NCI-H2196 (cell line): ENCODE results near the gene ZNF318.
A peak's percentile ranks its signal among the peaks of the same experiment; 100 is the strongest.
"Not testable (repeated sequence)": the region's sequence is repeated elsewhere in the genome, so short reads cannot be mapped to it uniquely, and the experiment has no call there.

Experiments
- DNase-seq: peaks from one replicate; lab custom pipeline; 2025; ENCODE audit not compliant: unreplicated experiment; lab: John Stamatoyannopoulos, UW

The ZNF318 gene

DNA sequence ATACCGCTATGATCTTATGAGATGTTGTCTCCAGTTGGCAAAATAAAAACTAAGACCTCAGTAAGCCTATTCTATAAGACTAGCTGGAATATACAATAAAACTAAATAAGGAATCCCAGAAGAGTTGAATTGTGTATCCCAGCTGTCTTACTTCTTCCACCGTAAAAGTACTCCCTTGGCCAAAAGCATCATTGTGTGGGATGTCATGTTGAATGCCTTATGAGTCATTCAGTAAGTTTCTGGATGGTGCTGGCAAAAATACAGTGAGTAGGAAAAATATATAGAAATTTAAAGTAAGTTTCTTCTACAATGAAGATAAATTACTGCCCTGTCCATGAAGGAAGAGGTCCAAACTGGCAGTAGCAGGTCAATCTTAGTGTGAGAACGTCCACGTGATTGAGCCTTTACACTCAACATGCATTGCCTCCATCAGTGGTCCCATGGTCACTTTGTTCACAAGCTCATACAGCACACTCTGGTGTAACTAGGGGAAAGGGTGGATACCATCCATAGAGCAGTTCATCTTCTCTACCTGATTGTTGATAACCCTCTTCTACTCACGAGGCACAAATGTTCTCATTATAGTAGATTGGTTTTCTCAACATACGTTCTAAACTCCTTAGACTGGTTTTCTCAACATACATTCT, 13.7 kb upstream of the ZNF318 start:
- no peak for DNase-seq

DNA sequence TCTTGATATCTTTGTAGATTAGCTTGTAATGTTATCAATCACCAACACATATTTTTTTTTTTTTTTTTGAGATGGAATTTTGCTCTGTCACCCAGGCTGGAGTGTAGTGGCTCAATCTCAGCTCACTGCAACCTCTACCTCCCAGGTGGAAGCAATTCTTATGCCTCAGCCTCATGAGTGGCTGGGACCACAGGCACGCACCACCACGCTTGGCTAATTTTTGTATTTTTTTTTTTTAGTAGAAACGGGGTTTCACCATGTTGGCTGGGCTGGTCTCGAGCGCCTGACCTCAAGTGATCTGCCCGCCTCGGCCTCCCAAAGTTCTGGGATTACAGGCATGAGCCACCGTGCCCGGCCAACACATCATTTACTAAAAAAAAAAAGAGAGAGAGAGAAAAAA, 11.4 kb upstream of the ZNF318 start:
- DNase-seq, result not testable (repeated sequence)

DNA sequence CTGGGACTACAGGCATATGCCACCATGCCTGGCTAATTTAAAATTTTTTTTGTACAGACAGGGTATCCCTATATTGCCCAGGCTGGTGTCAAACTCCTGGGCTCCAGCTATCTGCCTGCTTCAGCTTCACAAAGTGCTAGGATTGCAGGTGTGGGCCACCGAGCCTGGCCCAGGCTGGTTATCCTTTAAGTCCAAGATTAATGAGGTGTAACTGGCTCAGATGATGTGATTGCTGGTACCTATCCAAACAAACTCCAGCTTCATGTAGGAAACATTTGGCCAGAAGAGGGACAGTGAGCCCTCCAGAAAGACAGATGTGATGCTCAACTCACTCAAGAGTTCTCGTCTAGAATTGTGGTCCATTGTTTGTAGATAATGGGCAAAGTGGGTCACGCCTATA, 9.2 kb upstream of the ZNF318 start:
- no peak for DNase-seq

DNA sequence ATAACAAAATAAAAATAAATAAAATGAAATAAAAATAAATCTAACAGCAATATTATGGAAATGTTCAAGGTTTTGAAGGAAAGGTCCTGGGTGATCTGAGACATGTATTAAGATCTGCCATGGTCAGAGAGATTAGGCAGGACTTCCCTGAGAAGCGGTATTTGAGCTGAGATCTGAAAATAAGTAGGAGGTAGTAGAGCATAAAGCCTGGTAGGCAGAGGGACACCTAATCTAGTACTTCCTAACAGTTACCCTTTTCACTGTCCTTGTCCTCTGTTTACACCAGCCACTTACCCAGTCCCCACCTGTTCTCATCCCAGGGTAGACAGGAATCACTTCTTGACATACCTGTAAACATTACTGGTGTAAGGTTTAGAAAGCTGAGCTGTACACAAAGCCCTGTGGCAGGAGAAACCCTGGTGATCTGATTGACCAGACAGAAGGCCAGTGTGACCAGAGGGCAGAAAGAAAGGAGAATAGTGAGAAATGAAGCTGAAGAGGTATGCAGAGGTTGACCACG, 8.3 kb upstream of the ZNF318 start:
- DNase-seq, result no peak

DNA sequence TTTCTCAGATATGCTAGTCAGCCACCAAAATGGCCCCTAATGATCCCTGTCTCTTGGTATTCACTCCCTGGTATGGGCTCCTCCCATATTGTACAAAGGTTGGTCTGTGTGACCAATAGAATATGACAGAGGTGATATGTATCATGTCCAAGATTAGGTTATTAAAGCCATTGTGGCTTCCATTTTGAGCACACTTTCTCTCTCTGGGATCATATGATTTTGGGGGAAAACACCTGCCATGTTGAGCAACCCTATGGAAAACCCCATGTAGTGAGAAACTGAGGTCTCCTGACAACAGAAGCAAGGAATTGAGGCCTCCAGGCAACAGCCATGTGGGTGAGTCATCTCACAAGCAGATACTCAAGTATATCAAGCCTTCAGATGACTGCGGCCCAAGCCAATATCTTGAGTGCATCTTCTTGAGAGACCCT, 7.1 kb upstream of the ZNF318 start:
- no peak for DNase-seq

DNA sequence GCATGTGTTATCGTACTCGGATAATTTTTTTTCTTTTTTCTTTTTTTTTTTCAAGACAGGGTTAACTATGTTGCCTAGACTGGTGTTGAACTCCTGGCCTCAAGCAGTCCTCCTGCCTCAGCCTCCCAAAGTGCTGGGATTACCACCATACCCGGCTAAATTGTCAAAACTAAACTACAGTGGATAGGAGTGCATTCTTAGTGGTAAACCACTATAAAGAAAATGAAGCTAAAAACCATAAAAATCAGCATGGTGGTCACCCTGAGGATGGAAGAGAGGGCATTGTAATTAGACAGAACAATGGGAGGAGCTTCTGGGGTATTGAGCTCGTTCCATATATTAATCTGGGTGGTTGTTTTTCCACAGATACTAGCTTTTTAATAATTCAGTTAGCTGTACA, 6.2 kb upstream of the ZNF318 start:
- no peak for DNase-seq

DNA sequence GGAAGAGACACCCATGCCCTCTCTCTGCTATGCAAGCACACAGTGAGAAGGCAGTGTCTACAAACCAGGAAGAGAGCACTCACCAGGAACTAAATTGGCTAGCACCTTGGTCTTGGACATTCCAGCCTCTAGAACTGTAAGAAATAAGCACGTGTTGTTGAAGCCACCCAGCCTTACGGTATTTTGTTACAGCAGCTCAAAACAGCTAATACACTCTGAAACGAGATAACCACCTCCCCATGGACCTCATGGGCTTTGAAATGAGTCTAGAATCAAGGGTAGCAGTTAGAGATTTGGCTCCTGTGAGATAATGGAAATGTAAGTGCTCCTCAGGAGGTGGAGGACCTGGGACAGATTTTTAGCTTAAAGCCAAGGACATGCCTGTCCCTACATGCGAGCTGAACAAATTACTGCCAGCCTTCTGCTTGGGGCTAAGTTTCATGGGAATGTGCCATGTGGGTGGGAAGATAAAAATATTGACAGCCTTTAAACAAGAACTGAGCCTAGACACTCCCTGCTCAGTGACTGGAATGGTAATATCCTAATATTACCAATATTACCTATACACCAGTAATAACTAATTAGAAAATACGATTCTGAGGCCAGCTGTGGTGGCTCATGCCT, 3.9 kb upstream of the ZNF318 start:
- DNase-seq, result no peak

DNA sequence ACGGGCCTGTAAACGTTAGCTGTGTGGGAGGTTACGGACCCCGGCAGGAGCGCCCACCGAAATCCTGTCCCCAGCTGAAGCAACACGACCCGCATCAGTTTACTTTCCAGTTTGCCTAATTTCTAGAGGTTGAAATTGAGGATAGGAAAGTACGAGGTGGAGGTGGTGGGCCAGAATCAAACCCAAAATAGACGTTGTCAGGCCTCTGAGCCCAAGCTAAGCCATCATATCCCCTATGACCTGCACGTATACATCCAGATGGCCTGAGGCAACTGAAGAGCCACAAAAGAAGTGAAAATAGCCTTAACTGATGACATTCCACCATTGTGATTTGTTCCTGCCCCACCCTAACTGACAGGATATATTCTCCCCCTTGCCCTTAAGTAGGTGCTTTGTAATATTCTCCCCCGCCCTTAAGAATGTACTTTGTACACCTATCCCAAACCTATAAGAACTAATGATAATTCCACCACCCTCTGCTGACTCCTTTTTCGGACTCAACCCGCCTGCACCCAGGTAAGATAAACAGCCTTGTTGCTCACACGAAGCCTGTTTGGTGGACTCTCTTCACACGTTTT, 645 bp upstream of the ZNF318 start:
- DNase-seq, result not testable (repeated sequence)

DNA sequence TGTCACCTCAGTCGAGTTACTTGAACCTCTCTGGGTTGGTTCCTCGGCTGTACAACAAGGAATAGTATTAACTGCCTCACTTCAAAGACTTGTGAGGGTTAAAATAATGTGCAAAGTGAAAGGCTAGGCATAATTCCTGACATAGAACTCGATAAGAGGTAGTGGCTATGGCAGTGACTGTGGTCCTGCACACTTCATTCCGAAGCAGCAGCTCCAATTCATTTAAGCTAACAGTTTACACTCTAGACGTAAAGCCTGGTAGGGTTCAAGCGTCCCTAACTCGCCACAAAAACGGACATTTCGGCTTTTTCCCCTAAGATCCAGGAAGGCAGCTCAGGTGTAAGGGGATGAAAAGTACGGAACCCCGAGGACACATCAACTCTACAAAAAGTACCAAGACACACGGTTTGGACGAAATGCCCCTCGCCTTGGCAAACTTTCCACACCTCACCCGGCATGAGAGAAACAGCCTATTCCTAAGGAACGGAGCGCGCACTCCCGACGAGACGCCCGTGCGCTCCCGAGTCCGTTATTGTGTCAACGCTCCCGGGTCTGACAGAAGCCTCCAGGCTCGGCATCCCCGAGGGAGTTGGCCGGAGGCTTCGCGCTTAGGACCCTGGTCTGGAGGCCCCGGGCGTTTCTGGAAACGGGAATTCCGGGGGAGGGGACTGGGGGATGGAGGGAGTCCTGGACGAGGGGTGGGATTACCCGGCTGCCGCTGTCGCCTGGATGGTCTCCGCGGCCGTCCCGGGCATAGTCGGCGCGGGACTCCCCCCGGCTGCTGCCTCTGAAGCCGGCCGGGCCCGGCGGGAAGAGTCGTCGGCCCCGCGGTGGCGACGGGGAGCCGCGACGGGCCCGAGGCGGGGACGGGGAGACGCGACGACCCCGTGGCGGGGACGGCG, 937 bp downstream of the ZNF318 start:
- no peak for DNase-seq

DNA sequence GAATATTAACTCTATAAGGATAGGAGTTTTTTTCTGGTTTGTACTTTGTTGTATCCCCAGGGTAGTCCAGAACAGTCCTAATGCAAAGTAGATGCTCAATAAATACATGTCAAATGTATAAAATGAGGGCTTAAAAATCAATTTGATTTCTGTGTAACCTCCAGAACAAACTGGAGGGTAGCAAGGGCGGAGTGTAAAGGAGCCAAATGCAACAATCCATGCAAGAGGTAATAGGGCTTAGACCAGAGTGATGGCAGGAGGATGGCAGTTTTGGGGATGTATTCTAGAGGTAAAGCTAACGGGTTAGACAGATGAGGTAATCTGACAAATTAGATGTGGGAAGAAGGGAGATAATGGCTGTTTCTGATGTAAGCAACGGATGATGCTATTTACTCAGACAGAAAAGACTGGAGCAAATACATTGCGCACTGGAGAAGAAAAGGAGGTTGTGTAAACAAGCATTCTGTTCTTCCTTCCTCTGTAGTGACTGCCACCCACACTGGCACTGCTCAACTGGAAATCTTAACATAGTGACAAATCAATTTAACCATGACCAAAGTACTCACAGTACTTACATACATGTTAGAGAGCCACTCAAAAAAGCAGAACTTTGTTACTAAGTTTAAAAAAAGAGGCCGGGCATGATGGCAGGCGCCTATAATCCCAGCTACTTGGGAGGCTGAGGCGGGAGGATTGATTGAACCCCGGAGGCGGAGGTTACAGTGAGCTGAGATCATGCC, 2.0 kb downstream of the ZNF318 start:
- DNase-seq, result no peak

DNA sequence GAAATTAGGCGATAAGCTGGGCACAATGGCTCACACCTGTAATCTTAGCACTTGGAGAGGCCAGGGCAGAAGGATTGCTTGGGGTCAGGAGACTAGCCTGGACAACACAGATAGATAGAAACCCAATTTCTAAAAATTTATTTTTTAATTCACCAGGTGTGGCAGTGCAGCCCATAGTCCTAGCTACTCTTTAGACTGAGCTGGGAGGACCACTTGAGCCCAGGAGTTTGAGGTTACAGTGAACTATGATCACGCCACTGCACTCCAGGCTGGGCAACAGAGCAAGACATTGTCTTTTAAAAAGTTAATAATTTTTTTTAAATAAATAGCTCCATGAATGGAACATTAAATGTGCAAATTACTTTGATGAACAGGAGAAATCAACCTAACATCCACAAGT, 8.2 kb downstream of the ZNF318 start:
- DNase-seq, result no peak

DNA sequence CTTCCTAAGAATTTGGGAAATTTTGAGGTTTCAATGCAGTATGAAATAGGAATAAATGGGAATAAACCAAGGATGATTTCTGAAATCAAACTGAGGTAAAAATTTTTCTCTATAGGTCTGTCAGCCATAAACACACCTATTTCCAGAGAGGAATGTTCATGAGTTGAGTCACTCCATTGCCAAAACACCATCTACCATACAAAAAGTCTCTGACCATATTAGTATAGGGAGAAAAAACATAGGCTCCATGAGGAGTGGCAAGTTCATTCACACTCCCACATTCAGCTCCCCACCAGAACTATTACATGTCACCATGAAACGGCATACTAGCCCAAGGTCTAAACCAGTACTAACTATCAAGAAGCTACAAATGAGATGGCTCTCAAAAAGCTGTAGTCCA, 9.6 kb downstream of the ZNF318 start:
- no peak for DNase-seq

DNA sequence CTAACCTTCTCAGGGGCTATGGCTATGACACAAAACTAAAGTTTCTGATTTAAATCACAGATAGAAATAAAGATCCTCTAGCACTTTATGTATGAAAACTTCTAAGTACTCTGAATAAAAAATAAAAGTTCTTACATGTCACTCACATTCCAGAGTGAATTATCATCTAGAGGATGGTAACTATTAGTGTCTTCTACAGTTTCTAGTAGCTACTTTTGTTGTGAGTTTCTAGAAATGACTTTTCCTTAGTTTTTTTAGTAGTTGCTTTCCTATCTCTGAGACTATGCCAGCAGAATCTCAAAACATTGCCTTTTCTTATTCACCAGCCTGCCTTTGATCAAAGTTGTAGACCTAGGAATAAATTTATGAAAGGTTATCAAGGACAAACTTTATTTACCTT, 10.1 kb downstream of the ZNF318 start:
- DNase-seq, result no peak

DNA sequence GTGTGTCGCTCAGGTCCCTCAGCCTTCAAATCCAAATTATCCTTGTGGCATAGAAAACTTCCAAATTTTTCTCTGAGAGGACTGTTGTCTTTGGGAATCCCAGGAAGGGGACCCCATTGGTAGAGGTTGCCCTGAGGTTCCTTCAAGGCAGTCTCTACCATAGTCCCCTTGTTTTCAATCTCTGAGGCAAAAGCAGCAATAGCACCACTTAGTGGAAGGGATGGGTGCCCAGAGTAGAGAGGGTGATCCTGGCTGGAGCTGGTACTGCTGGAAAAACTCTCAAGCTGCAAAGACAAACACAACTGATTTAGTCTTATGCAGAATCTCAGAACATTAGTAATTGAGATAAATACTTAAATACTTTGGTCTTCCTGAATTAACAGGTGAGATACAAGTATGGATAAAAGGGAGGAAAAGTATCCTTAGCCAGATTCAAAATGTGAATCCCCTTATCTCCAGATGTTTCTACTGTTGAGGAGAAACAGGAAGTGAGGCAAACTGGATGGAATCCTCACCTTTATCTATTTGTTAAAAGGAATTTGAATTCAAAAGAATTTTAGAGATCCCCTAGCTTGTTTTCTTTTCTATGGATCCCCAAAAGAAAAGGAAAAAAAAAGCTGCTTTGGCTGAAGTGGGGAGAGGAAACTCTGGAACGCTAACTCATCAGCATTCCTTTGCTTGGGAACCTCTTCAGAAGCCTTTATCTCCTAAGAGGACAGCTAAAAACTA, 13.4 kb downstream of the ZNF318 start:
- DNase-seq, result peak; percentile 25

DNA sequence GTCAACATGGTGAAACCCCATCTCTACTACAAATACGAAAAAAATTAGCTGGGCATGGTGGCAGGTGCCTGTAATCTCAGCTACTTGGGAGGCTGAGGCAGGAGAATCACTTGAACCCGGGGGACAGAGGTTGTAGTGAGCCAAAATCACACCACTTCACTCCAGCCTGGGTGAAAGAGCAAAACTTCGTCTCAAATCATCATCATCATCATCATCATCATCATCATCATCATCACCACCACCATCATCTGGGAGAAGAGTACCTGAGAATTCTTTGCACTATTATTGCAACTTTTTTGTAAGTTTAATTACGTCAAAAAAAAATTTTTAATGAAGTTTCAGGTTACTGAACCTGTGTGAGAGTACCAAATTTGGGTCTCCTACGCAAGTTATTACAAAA, 17.5 kb downstream of the ZNF318 start:
- DNase-seq, result not testable (repeated sequence)

DNA sequence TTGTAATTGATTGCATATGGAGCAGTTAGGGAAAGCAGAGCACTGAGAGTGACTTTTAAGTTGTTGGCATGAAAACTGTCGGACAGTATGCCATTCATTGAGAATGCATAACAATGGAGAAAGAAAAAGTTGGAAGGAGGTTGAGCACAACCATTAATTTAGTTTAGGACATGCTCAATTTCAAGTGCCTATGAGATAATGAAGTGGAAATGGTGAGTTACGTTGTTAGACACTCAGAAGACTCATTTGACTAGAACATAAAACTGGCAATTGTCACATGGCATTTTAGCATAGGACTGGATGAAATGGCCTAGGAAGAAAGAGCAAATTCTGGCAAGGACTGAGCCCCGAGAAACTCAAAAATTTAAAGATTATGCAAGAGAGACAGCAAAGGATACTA, 22.0 kb downstream of the ZNF318 start:
- no peak for DNase-seq

DNA sequence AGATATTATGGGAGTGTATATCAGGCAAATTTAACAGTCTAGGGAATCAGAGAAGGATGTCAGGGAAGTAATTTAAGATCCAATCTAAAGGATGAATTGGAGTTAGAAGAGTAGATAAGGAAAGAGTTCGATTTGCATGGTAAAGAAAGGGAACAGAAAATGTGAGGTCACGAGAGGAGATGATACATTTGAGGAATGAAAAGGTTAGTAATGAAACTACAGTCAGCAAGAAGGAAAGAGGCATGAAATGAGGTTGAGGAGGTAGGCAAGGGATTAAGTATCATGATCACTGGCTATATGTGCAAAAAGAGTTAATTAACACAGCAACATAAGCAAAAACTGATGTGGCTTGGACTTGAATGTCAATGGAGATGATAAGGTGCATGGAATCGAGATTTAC, 22.4 kb downstream of the ZNF318 start:
- no peak for DNase-seq

DNA sequence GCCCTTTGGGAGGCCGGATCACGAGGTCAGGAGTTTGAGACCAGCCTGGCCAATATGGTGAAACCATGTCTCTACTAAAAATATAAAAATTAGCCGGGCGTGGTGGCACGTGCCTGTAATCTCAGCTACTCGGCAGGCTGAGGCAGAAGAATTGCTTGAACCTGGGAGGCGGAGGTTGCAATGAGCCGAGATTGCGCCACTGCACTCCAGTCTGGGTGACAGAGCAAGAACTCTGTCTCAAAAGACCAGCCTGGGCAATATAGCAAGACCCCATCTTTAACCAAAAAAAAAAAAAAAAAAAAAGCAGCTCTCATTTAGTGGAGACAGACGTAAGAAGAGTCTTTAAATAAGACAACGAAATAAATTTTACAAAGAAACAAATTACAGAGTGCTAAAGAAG, 23.2 kb downstream of the ZNF318 start:
- DNase-seq, result not testable (repeated sequence)

DNA sequence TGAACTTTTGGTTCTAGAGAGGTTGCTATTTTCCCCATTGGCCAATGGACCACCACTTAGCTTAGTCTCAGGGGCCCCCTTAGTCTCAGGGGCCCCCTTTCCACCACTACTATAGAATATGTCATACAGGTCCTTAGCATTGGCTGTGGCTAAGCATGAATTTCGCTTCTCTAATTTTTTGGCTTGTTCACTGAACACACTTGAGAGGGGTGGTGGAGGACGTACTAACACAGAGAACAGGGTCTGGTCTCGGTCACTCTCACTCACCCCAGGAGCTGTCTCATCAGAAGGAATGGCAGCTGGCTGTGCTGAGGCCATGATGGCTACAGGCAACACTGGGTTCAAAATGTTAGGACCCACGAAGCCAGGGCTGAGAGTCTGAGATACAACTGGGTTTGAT, 30.3 kb downstream of the ZNF318 start:
- DNase-seq, result no peak

DNA sequence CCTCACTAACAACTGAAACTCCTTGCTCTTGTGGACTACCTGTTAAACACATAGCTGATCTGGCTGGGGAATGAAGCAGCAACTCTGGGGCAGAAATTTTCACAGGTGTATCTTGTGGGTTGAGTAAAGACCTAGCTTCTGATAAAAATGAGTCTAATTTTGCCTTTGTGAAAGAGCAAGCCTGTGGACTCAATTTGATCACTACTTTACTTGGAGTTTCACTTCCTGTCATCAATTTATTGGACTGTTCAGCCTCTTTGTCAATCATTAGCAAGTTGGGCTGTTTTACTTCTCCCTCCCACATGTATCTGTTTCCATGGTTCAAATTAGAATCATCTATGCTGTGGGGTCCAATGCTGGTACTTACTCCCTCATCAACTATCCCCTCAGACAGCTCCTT, 31.2 kb downstream of the ZNF318 start:
- no peak for DNase-seq
